ENCODE measurements around the gene STK38L.

The STK38L gene

GRCh38 chr12:27280412-27280811, 36.3 kb downstream of the STK38L start:
- DNase-seq = no peak

GRCh38 chr12:27282754-27283153, 38.7 kb downstream of the STK38L start:
- no peak for DNase-seq

- no peak for DNase-seq
These were observed 39.9 kb downstream of the STK38L start for GRCh38 chr12:27284021-27284420.

GRCh38 chr12:27284751-27285150, 40.7 kb downstream of the STK38L start:
- DNase-seq = no peak

GRCh38 chr12:27285403-27285802, 41.3 kb downstream of the STK38L start:
- DNase-seq = no peak

- DNase-seq = no peak
These were observed 45.3 kb downstream of the STK38L start for GRCh38 chr12:27289414-27289813.

GRCh38 chr12:27290501-27291168, 46.5 kb downstream of the STK38L start:
- no peak for DNase-seq

GRCh38 chr12:27291862-27292261, 47.8 kb downstream of the STK38L start:
- DNase-seq = no peak

- no peak for DNase-seq
These were observed 48.6 kb downstream of the STK38L start for GRCh38 chr12:27292718-27293117.

GRCh38 chr12:27293463-27293862, 49.4 kb downstream of the STK38L start:
- no peak for DNase-seq

GRCh38 chr12:27296674-27297073, 52.6 kb downstream of the STK38L start:
- no peak for DNase-seq

GRCh38 chr12:27297566-27297965, 53.5 kb downstream of the STK38L start:
- DNase-seq = no peak

- DNase-seq = no peak
These were observed 55.0 kb downstream of the STK38L start for GRCh38 chr12:27299102-27299501.

- no peak for DNase-seq
These were observed 56.1 kb downstream of the STK38L start for GRCh38 chr12:27300226-27300625.

GRCh38 chr12:27303139-27304111, 59.3 kb downstream of the STK38L start:
- DNase-seq = no peak

- no peak for DNase-seq
These were observed 60.8 kb downstream of the STK38L start for GRCh38 chr12:27304856-27305255.

GRCh38 chr12:27305673-27306456, 61.8 kb downstream of the STK38L start:
- DNase-seq = no peak

GRCh38 chr12:27309293-27309994, 65.4 kb downstream of the STK38L start:
- no peak for DNase-seq

- DNase-seq = no peak
These were observed 65.9 kb downstream of the STK38L start for GRCh38 chr12:27309995-27310315.

- no peak for DNase-seq
These were observed 72.9 kb downstream of the STK38L start for GRCh38 chr12:27316947-27317346.

GRCh38 chr12:27319409-27319808, 75.3 kb downstream of the STK38L start:
- no peak for DNase-seq

- DNase-seq = no peak
These were observed 75.8 kb downstream of the STK38L start for GRCh38 chr12:27319848-27320247.

- DNase-seq = no peak
These were observed 80.4 kb downstream of the STK38L start for GRCh38 chr12:27324530-27324929.

All from T-helper 9 cell (primary cell).